Measurements from ENCODE around the gene MRPL38.
"Not testable (repeated sequence)": the region's sequence is repeated elsewhere in the genome, so short reads cannot be mapped to it uniquely, and the experiment has no call there.

The MRPL38 gene

DNA sequence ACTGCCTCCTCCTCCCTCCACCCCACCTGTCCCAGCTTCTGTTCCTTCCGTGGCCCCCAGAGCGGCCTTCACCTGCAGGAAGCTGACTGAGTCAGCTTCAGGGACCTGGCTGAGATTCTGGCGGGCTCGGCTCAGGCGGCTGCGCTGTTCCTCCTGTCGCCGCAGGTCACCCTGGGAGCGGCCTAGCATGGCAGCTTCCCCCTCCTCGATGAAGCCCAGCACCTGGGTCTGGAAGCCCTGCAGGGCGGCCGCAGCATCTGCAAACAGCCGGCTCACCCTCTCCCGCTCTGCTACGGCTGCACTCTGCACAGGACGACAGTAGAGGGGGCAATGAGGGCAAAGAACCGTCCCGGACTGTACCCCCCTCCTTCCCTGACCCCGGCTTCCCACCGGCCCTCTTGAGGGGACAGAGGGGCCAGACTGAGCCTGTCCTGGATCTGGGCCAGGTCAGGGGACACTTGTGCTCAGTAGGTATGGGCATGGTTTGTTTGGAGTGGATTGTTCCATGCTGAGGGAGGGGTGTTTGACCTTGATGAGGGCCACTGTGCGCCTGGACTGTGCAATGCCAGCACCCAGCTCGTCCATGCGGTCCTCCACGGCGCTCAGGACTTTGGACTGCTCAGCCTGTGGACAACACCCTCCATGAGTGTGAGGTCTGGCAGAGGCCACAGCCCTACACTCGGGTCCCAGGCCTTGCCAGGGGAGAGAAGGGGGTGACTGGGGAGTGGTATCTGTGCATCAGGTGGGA is 28.3 kb downstream of the MRPL38 start:
- peak in 1 of 3 experiments; percentile 75 for DNase-seq (ENCODE audit: low read depth in 3 of 3)

DNA sequence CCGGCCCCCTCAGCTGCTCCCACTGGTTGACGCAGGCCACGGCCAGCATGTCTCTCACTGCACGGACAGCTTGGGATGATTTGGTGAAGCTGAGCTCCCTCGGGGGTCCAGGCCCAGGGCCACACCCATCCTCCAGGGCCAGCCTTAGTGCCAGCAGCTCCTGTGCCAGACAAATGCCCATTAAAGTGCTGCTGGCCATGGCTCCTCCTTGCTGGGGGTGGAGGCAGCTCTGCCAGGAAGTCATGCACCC is 28.8 kb downstream of the MRPL38 start:
- no peak for DNase-seq (ENCODE audit: low read depth in 3 of 3)

DNA sequence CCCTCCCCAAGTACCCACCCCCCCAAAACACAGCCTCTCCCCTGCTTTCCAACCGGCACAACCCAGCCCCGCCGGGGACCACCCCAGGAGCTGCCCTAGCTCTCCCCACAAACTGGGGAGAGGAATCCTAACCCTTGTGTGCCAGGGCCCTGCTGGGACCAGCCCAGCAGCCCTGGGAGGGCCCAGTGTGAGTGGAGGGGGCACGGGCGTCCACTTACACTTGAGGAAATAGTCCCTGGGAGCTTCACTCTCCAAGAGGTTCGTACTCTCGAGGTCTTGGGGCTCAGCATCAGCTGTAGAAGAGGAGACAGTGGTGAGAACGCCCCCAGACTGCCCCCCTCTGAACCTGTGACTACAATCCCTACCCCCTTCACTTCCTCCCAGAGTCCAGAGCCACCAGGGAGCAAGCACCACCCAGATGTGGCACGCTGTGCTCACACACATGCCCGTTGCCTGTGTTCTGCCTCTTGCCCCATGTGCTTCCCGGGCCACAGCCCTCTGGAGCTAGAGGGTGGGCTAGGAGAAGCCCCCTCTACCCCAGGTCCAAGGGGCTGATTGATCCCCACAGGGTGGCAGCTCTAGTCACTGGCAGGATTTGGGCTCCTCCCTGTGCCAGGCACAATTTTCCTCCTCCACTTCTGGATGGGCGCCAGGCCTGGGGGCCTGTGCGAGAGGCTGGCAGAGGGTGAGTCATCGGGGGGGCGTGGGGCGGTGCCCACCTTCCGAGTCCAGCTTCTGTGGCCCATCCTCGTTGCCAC is 29.3 kb downstream of the MRPL38 start:
- no peak for DNase-seq (ENCODE audit: low read depth in 3 of 3)

DNA sequence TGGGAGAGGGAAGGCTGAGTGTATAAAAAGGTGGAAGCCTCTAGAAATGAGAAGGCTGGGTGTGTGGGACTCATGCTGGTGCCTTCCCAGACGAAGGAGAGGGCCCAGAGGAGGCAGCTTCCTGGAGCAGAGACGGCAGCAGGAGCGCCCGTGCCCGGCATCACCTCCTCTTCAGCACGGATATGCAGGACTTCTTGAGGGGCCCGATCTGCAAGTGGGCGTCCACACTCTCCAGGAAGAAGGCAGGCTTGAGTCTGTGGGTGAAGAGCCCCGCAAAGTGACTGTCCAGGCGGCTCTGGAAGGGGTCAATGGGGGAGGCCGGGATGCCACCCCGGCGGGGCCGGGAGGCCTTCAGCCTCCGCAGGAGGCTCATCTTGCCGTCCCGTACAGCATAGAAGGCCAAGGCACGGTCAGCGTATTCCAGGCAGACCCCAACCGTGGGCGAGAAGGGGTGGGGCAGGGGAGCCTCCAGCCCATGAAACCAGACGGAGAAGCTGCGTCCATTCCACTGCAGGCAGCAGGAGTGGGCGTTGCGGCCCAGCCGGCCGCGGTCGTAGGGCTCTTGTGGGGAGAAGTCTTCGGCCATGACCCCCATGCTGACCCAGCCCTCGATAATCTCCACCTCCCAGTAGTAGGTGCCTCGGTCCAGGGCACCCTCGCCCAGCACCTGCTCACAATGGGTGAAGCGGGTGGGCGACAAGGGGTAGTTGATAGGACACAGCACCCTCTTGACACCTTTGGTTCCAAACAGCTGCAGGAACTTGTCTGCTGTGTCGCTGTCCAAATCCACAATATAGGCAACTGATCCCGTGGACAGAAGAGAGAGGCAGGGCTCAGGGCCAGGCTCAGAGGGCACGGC is 30.1 kb downstream of the MRPL38 start:
- DNase-seq (ENCODE audit: low read depth in 3 of 3) = no peak

DNA sequence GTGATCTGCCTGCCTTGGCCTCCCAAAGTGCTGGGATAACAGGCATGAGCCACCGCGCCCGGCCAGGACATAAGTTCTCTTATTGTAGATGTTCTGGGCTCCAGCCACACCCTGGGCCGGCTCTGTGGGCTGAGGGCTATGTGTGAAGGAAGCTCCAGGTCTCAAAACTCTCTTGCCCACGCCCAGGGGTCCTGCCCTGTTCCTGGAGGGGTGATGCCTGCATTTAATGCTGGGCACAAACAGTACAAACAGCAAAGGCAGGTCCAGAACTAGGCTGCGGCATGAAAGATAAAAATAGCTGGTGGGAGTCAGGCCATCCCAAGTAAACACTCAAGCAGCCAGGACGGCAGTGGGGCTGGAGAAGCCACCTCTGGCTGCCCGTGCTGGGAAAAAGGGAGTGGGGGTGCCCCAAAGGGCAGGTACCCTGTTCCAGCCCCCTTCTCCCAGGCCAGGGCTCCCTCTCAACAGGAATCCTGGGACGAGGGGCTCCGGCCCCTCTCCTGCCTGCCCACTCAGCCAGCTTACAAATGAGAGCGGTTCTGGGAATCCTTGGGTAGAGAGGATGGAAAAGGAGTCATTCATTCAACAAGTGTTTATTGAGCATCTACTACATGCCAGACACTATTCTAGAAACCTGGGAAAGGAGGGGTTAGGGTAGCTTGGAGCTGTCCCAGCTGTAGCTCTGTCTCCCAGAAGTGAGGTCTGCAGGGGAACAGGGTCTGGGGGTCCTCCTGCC is 30.9 kb downstream of the MRPL38 start:
- DNase-seq (ENCODE audit: low read depth in 3 of 3) = no peak

DNA sequence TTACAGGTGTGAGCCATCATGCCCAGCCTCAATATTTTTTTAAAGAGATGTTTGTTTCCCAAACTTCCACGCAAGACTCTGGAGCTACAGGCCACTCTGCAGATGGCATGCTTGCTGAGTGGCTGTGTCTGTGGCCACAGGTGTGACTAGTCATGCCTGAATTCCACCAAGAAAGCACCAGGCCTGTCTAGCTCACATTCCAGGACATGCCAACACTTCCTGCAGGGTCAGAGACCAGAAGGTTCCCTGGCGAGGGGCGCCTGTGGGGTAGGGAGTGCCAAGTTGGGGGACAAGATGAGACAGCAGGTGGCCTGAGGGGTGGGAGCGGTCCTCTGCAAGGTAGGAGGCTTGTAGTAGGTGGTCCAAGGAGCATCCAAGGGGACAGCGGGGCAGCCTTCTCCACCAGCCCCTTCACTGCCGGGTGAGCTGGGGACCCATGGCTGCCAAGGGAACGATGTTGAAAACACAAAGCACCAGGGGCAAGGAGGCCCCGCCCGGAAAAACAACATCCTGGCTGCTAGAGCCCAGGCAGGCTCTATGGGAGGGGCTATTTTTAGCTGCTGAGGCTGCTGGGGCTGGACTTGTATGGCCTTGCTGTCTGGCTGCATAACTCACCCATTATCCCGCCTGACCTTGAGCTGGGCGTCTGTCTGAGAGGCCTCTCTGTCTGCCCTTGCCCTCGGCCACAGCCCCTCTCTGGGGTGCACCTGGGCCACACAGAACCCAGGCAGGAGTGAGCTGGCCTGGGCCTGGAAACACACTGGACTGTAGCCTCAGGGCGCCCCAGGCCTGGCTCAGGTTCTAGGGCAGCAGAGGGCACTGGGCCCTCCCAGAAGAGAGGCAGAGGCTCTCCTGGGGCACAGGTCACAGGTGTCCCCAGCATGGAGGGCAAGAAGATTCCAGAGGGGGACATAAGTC is 32.0 kb downstream of the MRPL38 start:
- no peak for DNase-seq (ENCODE audit: low read depth in 3 of 3)

DNA sequence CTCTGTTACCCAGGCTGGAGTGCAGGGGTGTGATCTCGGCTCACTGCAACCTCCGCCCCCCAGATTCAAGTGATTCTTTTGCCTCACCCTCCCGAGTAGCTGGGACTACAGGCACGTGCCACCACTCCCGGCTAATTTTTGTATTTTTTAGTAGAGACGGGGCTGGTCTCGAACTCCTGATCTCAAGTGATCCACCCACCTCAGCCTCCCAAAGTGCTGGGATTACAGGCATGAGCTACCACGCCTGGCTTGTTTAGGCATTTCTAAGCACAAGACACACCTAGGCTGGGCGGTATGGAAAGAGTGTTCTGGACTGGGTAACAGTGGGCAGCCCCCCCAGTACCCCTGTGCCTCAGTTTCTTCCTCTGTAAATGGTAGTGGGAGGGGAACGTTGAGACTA is 34.5 kb downstream of the MRPL38 start:
- not testable (repeated sequence) for DNase-seq (ENCODE audit: low read depth in 3 of 3)

DNA sequence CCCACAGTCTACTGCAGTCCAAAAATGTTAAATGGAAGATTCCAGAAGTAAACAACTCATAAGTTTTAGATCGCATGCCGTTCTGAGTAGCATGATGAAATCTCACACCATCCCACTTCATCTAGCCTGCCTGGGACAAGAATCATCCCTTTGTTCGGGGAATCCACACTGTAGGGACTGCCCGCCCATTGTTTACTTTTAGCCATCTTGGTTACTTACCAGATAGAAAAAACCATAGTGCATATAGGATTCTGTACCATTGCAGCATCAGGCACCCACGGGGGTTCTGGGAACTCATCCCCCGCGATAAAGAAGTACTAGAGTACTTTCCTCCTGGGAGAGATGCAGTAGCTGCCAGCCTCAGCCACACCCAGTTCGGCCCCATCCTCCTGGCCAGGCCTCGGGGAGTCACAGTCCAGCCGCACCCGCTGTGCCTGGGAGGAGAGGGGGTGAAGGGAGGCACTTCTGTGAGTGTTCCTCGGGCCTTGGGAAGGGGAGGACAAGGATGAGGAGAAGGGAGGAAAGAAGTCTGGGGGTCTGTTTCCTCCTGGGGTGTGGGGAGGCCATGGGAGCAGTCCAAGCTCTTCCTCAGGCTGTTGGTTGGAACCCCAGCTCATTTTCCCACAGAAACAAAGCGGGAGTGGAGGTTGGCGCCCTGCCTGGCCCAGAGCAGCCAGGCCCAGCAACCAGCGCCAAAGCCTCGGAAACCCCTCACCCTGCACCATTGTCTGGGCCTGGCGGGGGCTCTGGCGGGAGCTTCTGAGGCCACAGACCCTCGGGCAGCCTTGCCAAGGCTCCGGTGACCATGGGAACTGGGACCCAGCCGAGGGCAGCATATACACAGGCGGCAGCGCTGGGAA is 35.2 kb downstream of the MRPL38 start:
- no peak for DNase-seq (ENCODE audit: low read depth in 3 of 3)

DNA sequence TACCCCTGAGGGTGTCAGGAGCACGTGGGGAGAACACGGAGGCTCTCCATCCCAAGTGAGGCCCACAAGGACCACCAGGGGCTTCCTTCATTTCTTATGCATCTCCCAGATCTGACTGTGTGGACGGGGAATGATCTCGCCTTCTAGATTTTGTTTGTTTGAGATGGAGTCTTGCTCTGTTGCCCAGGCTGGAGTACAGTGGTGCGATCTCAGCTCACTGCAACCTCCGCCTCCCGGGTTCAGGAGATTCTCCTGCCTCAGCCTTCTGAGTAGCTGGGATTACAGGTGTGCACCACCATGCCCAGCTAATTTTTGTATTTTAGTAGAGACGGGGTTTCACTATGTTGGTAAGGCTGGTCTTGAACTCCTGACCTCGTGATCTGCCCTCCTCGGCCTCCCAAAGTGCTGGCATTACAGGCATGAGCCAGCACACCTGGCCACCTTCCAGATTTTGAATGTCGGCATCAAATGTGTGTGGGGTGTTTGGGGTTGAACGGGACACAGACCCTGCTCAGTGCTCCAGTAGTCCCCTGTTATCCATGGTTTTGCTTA is 35.9 kb downstream of the MRPL38 start:
- not testable (repeated sequence) for DNase-seq (ENCODE audit: low read depth in 3 of 3)

DNA sequence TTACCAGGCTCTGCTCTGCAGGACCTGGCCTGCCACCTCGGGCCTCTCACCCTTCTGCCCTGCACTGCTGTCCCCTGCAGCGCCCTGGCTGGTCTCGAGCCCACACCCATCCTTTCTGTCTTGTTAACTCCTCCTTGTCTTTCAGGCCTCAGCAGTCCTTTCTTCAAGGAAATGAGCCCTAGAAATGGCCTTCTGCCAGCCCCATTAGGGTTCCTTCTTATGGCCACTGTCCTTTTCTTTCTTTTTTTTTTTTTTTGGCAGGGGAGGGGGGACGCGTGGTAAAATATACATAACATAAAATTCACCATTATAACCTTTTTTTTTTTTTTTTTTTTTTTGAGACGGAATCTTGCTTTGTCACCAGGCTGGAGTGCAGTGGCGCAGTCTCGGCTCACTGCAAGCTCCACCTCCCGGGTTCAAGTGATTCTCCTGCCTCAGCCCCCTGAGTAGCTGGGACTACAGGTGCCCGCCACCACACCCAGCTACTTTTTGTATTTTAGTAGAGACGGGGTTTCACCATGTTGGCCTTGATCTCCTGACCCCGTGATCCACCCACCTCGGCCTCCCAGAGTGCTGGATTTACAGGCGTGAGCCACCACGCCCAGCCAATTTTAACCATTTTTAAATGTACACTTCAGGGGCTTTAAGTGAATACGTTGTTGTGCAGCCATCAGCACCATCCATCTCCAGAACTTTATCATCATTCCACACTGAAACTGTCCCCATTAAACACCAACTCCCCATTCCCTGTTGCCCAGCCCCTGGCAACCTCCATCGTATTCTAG is 39.1 kb downstream of the MRPL38 start:
- not testable (repeated sequence) for DNase-seq (ENCODE audit: low read depth in 3 of 3)

DNA sequence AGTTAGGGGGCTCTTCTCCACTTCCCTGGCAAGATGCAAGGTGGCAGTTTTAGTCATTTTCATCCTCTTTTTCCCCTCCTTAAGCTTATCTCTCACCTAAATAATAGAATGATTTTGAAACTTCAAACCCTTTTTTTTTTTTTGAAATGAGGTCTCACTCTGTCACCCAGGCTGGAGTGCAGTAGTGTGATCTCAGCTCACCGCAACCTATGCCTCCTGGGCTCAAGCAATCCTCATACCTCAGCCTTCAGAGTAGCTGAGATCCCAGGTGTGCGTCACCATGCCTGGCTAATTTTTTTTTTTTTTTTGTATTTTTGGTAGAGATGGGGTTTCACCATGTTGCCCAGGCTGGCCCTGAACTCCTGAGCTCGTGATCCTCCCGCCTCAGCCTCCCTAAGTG is 39.8 kb downstream of the MRPL38 start:
- not testable (repeated sequence) for DNase-seq (ENCODE audit: low read depth in 3 of 3)

DNA sequence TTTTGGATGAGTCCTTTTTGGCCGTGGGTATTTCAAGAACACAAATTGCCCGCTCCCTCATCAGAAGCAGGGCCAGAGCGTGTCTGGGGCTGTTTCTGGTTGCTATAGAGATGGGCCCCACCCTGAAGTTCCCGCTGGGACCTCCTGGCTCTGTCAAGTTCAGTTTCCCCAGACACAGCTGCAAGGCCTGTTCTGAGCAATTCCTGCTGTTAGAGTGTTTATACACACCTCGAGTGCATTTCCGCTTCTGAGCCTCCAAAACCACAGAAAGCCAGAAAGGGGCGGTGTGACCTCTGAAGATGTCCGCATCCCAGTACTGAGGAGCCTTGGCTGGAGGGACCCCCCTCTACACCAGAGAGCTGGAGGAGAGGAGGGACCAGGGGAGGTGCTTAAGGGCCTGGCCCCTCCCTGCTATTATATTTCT is 40.2 kb downstream of the MRPL38 start:
- no peak for DNase-seq (ENCODE audit: low read depth in 3 of 3)

DNA sequence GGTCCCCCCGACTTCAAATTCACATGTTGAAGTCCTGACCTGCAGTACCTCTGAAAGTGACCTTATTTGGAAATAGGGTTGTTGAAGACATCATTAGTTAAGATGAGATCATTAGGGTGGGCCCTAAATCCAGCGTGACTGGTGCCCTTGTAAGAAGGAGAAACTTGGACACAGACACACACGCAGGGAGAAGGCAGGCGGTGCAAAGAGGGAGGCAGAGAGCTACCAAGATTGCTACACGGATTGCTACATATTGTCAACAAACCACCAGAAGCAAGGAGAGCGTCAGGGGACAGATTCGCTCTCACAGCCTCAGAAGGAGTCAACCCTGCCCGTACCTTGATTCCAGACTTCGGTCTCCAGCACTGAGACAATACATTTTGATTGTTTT is 42.8 kb downstream of the MRPL38 start:
- DNase-seq (ENCODE audit: low read depth in 3 of 3) = no peak

DNA sequence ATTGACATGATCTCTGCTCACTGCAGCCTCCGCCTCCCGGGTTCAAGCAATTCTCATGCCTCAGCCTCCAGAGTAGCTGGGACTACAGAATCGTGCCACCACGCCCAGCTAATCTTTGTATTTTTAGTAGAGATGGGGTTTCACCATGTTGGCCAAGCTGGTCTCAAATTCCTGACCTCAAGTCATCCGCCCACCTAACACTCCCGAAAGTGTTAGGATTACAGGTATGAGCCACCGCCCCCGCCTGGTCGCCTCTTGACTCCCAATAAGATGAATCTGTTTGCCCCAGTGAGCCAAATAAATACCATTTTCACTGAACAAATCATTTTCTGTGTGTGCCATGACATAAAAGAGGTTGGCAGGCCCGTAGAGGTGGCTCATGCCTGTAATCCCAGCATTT is 45.3 kb downstream of the MRPL38 start:
- not testable (repeated sequence) for DNase-seq (ENCODE audit: low read depth in 3 of 3)

DNA sequence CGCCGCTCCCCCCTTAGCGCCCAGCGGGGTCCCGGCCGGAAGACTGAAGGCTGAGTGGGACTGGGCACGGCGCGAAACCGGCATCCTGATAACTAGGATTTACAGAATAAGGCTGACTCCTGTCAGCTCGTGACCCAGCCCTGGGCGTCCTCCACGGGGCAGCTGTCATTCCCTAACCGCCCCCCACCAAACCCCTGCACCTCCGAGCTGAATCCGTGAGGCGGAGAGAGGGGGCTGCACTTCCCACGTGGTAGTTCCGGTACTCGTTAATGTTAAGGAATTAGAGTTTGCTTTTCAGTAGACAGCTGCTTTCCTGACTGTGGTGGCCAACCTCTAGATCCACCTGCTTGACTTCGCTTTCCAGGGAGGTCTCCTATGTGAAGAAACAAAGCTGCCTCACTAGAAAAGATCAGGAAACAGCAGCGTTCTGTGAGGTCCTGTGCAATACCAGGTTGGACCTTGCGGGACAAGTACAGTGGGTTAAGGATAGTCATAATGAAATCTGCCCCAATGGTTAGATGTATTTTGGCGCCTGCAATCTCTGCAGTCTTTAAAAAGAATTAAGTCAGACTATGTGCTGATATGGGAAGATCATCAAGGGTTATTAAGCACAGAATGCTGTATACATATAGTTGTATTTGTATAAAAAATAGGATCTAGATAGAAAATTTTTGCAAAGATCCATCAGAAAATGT is 48.5 kb downstream of the MRPL38 start:
- DNase-seq (ENCODE audit: low read depth in 3 of 3) = no peak

DNA sequence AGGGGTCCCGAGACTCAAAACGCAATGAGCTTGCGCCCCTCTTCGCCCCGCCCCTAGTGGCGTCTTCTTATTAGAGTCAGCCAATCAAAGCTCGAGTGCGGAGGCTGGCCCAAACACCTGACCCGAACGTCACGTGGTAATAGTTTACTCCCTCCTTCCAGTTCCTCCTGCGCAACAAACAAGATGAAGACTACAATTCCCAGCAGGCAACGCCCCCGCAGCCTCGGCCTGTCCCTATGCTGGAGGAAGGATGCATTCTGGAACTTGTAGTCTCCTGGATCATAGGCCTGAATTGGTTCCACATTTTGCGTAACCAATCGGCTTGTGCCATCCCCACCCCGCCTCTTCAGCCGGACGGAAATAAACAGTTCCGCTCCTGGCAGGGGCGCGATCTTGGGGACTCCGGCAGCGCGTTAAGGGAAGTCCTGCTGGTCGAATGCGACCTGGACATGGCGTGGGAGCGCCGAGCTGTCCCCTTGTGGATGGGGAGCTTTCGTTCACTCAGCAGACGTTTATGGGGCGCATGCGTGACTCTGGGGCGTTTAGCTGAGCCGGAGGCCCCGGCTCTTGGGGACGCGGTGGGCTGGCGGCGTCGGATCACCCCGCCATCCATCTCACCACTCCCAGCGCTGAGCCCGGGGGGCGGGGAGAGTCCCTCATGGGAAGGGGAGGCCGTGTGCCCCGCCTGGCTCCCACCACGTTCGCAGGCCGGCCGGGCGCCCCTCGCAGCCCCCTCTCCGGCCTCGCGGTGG is 49.2 kb downstream of the MRPL38 start, which contains the start of gene WBP2:
WBP2 (minus strand) TSS at position 26 of the 752 bp plus-strand sequence. CDS start 38 bp downstream, outside the sequence.
- peak; percentile 91 to 98 (median 97) for DNase-seq (ENCODE audit: low read depth in 3 of 3)

DNA sequence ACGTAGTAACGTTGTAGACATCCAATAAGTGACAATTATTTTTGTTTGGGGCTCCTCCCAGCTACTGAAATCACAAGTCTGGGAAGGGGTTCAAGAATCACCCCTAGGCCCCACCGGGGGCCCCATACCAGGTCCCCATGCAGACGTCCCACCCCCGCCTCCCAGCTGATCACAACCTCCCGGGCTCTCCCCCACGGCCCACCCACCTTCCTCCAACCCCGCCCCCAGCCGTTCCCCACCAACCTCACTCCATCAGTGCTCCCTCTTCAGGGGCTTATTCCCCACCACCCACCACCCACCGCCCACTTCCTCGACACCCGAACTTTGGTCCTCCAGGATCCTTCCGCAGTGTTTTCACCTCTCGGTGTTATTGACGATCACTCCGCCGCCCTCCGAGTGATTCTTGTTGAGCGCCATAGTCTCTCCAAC is 49.8 kb downstream of the MRPL38 start:
- no peak for DNase-seq (ENCODE audit: low read depth in 3 of 3)

All from stimulated activated CD4-positive, alpha-beta T cell treated with anti-CD3 and anti-CD28 coated beads, TNF-alpha, amount 100 ng/mL, for 24 hours (primary cell).